GM15510 (cell line): ENCODE results near the gene PRSS56.

Experiments used
- POLR2A ChIP-seq: IDR thresholded peaks from 3 replicates; pipeline ENCODE4 v1.6.1; 2011; ENCODE audit warnings: borderline replicate concordance; ENCODE audit not compliant: insufficient read length; ENCODE audit errors: extremely low read depth

The PRSS56 gene

GRCh38 chr2:232484628-232485347 lies 35.4 kb upstream of the PRSS56 start:
- no peak for TF ChIP-seq POLR2A

GRCh38 chr2:232485348-232485756 lies 34.8 kb upstream of the PRSS56 start:
- no peak for TF ChIP-seq POLR2A

GRCh38 chr2:232485757-232486557 lies 34.2 kb upstream of the PRSS56 start:
- TF ChIP-seq POLR2A = no peak

GRCh38 chr2:232486558-232487384 lies 33.4 kb upstream of the PRSS56 start:
- no peak for TF ChIP-seq POLR2A

- no peak for TF ChIP-seq POLR2A
Observed at GRCh38 chr2:232487385-232488096, 32.6 kb upstream of the PRSS56 start, which contains the start of gene ECEL1. ECEL1 (minus strand) TSS chr2:232487834; CDS start chr2:232486653, 1,181 bp downstream.

- TF ChIP-seq POLR2A = no peak
Observed at GRCh38 chr2:232488097-232488711, 32.0 kb upstream of the PRSS56 start.

GRCh38 chr2:232488721-232489300 lies 31.4 kb upstream of the PRSS56 start:
- TF ChIP-seq POLR2A = no peak

- TF ChIP-seq POLR2A = no peak
Observed at GRCh38 chr2:232489516-232490220, 30.5 kb upstream of the PRSS56 start.

GRCh38 chr2:232490221-232491138 lies 29.7 kb upstream of the PRSS56 start:
- TF ChIP-seq POLR2A = no peak

GRCh38 chr2:232491139-232491780 lies 28.9 kb upstream of the PRSS56 start:
- TF ChIP-seq POLR2A = no peak

GRCh38 chr2:232492236-232492848 lies 27.8 kb upstream of the PRSS56 start:
- no peak for TF ChIP-seq POLR2A
